ENCODE measurements around the gene MYBBP1A.

GRCh38 chr17:4530799-4531730 is 24.1 kb downstream of the MYBBP1A start:
- TF ChIP-seq POLR2A (IDR thresholded peaks at IDR 0.05; ENCODE audit: low read length) (no peak), GATA1 (IDR thresholded peaks at IDR 0.05; ENCODE audit: low read depth, low read length) (no peak)

All from erythroblast (primary cell).